ENCODE data around the gene RUNX3.

DNA sequence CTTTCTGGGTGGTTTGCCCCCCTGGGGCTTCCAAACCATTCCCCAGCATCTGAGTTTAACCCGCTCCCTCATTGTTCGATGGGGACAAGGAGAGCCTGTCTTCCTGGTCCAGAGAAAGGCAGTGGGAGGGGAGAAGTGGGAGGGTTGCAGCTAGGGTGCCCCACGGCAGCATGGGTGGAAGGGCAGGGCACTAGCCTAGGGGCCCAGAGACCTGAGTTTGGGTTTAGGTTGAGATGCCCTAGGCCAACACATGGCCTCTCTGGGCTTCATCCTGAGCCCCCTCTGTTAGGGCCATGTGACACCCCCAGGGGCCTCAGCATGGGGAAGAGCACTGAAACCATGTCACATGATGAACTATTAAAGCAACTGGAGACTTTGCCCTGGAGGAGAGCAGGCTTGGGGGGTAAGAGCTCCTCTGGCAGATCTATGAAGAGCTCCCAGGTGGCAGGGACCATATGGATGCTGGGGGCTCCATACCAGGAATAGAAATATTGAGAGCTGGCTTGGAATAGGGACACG lies 9.7 kb upstream of the RUNX3 start:
- TF ChIP-seq, protein P1, sequence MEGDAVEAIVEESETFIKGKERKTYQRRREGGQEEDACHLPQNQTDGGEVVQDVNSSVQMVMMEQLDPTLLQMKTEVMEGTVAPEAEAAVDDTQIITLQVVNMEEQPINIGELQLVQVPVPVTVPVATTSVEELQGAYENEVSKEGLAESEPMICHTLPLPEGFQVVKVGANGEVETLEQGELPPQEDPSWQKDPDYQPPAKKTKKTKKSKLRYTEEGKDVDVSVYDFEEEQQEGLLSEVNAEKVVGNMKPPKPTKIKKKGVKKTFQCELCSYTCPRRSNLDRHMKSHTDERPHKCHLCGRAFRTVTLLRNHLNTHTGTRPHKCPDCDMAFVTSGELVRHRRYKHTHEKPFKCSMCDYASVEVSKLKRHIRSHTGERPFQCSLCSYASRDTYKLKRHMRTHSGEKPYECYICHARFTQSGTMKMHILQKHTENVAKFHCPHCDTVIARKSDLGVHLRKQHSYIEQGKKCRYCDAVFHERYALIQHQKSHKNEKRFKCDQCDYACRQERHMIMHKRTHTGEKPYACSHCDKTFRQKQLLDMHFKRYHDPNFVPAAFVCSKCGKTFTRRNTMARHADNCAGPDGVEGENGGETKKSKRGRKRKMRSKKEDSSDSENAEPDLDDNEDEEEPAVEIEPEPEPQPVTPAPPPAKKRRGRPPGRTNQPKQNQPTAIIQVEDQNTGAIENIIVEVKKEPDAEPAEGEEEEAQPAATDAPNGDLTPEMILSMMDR (IDR thresholded peaks at IDR 0.05): no peak
- TF ChIP-seq POLR2A (IDR thresholded peaks at IDR 0.05): no peak
